PFSK-1 (cell line): ENCODE measurements around the gene EFCAB11.

ENCODE experiments used
- SIN3A ChIP-seq: IDR thresholded peaks from 2 replicates; pipeline ENCODE4 v1.6.1; 2012; ENCODE audit warnings: mild to moderate bottlenecking, low read length, moderate library complexity, borderline replicate concordance; ENCODE audit not compliant: insufficient read depth
- TAF1 ChIP-seq: IDR thresholded peaks from 2 replicates; pipeline ENCODE4 v1.6.1; 2012; ENCODE audit warnings: low read length, control low read depth, borderline replicate concordance; ENCODE audit not compliant: insufficient read depth

- TF ChIP-seq SIN3A (no peak), TAF1 (no peak)
Measured at GRCh38 chr14:89750908-89751392, 203.6 kb downstream of the EFCAB11 start.
